Tibial nerve (tissue), 4 donors: ENCODE results near the gene MYF6. TPM values are rescaled to one million over a fixed set of nuclear protein-coding genes. Genes with fewer than 3 reads are reported as not detected.

Experiments used
- DNase-seq, 2 donors: peaks; one replicate each; pipeline ENCODE4 v3.0.0-alpha.2; 2019; ENCODE audit warnings: low spot score in 2 of 2
- H3K27ac ChIP-seq, 4 donors: fragments of 200-600 bp; sonication (generic) in 3 of 4; one replicate each; pipeline ENCODE4 v1.5.1; 2017 to 2019; ENCODE audit warnings: mild to moderate bottlenecking in 1 of 4
- H3K27me3 ChIP-seq, 2 donors: fragments of 200-600 bp; sonication (generic) in 1 of 2; one replicate each; pipeline versions ENCODE4 v1.5.1 to v1.6.0; 2017 to 2019
- H3K36me3 ChIP-seq, 3 donors: fragments of 200-600 bp; sonication (generic); one replicate each; pipeline ENCODE4 v1.5.1; 2018 to 2019
- H3K4me1 ChIP-seq, 4 donors: fragments of 200-600 bp; sonication (generic) in 3 of 4; one replicate each; pipeline ENCODE4 v1.5.1; 2017 to 2019
- H3K4me3 ChIP-seq, 4 donors: fragments of 200-600 bp; sonication (generic) in 3 of 4; one replicate each; pipeline ENCODE4 v1.5.1; 2017 to 2019; ENCODE audit warnings: mild to moderate bottlenecking in 1 of 4, moderate library complexity in 1 of 4
- H3K9me3 ChIP-seq, 4 donors: fragments of 200-600 bp; sonication (generic) in 3 of 4; one replicate each; pipeline ENCODE4 v1.5.1; 2017 to 2019
- CTCF ChIP-seq, 5 experiments: fragments of 200-600 bp in 3 of 5; fragments of 450-650 bp in 2 of 5; sonication (generic) in 3 of 5; IDR thresholded peaks; one replicate each; pipeline ENCODE4 v1.5.1; 2016 to 2019; ENCODE audit warnings: antibody characterized with exemption in 5 of 5, mild to moderate bottlenecking in 3 of 5, moderate library complexity in 2 of 5
- EP300 ChIP-seq, 2 donors: sonication (generic); formaldehyde crosslinking; IDR thresholded peaks; one replicate each; pipeline ENCODE4 v1.6.1; 2017; ENCODE audit warnings: antibody characterized with exemption in 2 of 2, mild to moderate bottlenecking in 1 of 2
- POLR2A ChIP-seq, 2 donors: fragments of 450-650 bp; IDR thresholded peaks; one replicate each; pipeline ENCODE4 v1.6.1; 2017; ENCODE audit warnings: antibody characterized with exemption in 2 of 2, mild to moderate bottlenecking in 2 of 2, moderate library complexity in 2 of 2
- WGBS, 2 donors: methylation state at CpG; one replicate each; pipeline ENCODE4 v1.1.5; 2018; 5-methylcytosine and 5-hydroxymethylcytosine counted together
- total RNA-seq, 4 donors: library from RNA; depleted of rRNA; stranded (reverse); fragments of >200 nt; gene quantifications; one replicate each; pipeline ENCODE4 v1.1.0, GENCODE V29; 2016

Gene MYF6
- total RNA-seq, 4 donors from 2014 or later, result not detected

GRCh38 chr12:80690090-80690489 is 17.3 kb upstream of the MYF6 start:
- H3K27me3 ChIP-seq, result no peaks in the 10 kb centered on the region
- WGBS, 2 donors, result 82 to 83% methylated on average over 1 of the region's 1 CpG
- no peak for DNase-seq
- H3K9me3 ChIP-seq, result peaks cover 0 to 4% (median 1%) of the 10 kb centered on the region in 4 donors
- no peaks in the 10 kb centered on the region for H3K4me1 ChIP-seq
- TF ChIP-seq EP300 (IDR thresholded peaks at IDR 0.05) (no peak), POLR2A (IDR thresholded peaks at IDR 0.05) (no peak), CTCF (IDR thresholded peaks at IDR 0.05) (no peak)
- H3K27ac ChIP-seq, result no peak overlapping the region
- H3K36me3 ChIP-seq, result no peaks in the 10 kb centered on the region
- H3K4me3 ChIP-seq, result no peak overlapping the region

GRCh38 chr12:80690513-80690912 is 16.9 kb upstream of the MYF6 start:
- Histone ChIP-seq H3K27ac (no peak overlapping the region), H3K4me1 (no peaks in the 10 kb centered on the region), H3K9me3 (peaks cover 0 to 4% (median 1%) of the 10 kb centered on the region in 4 donors), H3K4me3 (no peak overlapping the region), H3K36me3 (no peaks in the 10 kb centered on the region), H3K27me3 (no peaks in the 10 kb centered on the region)
- no peak for DNase-seq
- TF ChIP-seq EP300 (IDR thresholded peaks at IDR 0.05) (no peak), CTCF (IDR thresholded peaks at IDR 0.05) (no peak), POLR2A (IDR thresholded peaks at IDR 0.05) (no peak)
- WGBS, 2 donors, result 77 to 79% methylated on average over 2 of the region's 2 CpGs

GRCh38 chr12:80692114-80692513 is 15.3 kb upstream of the MYF6 start:
- Histone ChIP-seq H3K27ac (no peak overlapping the region), H3K9me3 (peaks cover 0 to under 1% (median 0%) of the 10 kb centered on the region in 4 donors), H3K36me3 (no peaks in the 10 kb centered on the region), H3K4me1 (no peaks in the 10 kb centered on the region), H3K27me3 (no peaks in the 10 kb centered on the region), H3K4me3 (no peak overlapping the region)
- no peak for DNase-seq
- 79 to 81% methylated on average over 1 of the region's 1 CpG for WGBS, 2 donors
- TF ChIP-seq POLR2A (IDR thresholded peaks at IDR 0.05) (no peak), CTCF (IDR thresholded peaks at IDR 0.05) (no peak), EP300 (IDR thresholded peaks at IDR 0.05) (no peak)

GRCh38 chr12:80697270-80697887 is 10.1 kb upstream of the MYF6 start:
- 68 to 81% methylated on average over 2 of the region's 2 CpGs for WGBS, 2 donors
- TF ChIP-seq CTCF (IDR thresholded peaks at IDR 0.05) (no peak), EP300 (IDR thresholded peaks at IDR 0.05) (no peak), POLR2A (IDR thresholded peaks at IDR 0.05) (no peak)
- Histone ChIP-seq H3K27me3 (no peaks in the 10 kb centered on the region), H3K9me3 (no peaks in the 10 kb centered on the region), H3K4me1 (peaks cover 0 to 1% (median 0%) of the 10 kb centered on the region in 4 donors), H3K36me3 (no peaks in the 10 kb centered on the region), H3K27ac (no peak overlapping the region), H3K4me3 (no peak overlapping the region)
- DNase-seq, result no peak

- no peak overlapping the region for H3K27ac ChIP-seq
- H3K36me3 ChIP-seq, result no peaks in the 10 kb centered on the region
- no peaks in the 10 kb centered on the region for H3K9me3 ChIP-seq
- no peak for TF ChIP-seq EP300 (IDR thresholded peaks at IDR 0.05)
- no peak for TF ChIP-seq CTCF (IDR thresholded peaks at IDR 0.05)
- H3K4me1 ChIP-seq, result peaks cover 0 to 6% (median 0%) of the 10 kb centered on the region in 4 donors
- H3K4me3 ChIP-seq, result no peak overlapping the region
- 44 to 47% methylated on average over 7 of the region's 7 CpGs for WGBS, 2 donors
- H3K27me3 ChIP-seq, result no peaks in the 10 kb centered on the region
- DNase-seq, result no peak
Measured at GRCh38 chr12:80698256-80698655, 9.2 kb upstream of the MYF6 start.
